ENCODE measurements around the gene SOCS1. TPM values are rescaled to one million over a fixed set of nuclear protein-coding genes. Genes with fewer than 3 reads are reported as not detected.

SOCS1 gene
- total RNA-seq, 4 donors from 2014 or later = 3.8 to 11.1 (median 6.1) TPM

DNA sequence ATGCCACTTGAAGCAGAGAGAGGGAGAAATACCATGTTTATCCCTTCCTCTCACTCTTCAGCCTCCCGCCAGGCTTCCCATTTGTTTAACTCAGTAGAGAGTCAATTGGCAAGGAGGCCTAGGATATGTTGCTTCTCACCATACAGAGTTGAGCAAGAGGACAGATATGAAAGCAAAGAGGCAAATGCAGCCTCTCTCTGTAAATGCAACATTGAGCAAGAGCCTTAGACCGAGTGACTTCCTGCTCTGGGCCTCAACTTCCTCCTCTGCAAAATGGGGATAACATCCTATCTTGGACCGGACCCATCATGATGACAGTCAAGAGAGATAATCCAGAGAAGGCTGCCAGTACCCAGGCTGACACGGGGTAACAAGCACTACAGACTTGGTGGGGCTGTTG is 36.8 kb downstream of the SOCS1 start:
- H3K36me3 ChIP-seq = no peaks in the 10 kb centered on the region

DNA sequence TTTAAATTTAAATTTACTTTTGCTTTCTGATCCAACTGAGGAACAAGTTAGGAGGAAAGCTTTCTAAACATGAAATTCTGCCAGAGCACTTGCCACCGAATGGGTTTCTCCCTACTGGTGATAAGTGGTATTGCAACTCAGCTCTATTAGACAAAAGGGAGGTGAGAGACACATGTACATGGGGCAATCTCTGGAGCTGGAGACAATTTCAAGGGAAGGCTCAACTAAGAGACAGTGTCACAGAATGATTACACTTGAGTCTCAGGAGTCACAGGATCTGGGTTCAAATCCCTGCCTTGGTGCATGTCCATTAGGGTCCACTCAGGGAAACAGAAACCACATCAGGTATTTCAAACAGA is 37.4 kb downstream of the SOCS1 start:
- 73% methylated on average over 1 of the region's 1 CpG for WGBS
- TF ChIP-seq, protein P1, sequence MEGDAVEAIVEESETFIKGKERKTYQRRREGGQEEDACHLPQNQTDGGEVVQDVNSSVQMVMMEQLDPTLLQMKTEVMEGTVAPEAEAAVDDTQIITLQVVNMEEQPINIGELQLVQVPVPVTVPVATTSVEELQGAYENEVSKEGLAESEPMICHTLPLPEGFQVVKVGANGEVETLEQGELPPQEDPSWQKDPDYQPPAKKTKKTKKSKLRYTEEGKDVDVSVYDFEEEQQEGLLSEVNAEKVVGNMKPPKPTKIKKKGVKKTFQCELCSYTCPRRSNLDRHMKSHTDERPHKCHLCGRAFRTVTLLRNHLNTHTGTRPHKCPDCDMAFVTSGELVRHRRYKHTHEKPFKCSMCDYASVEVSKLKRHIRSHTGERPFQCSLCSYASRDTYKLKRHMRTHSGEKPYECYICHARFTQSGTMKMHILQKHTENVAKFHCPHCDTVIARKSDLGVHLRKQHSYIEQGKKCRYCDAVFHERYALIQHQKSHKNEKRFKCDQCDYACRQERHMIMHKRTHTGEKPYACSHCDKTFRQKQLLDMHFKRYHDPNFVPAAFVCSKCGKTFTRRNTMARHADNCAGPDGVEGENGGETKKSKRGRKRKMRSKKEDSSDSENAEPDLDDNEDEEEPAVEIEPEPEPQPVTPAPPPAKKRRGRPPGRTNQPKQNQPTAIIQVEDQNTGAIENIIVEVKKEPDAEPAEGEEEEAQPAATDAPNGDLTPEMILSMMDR (IDR thresholded peaks at IDR 0.05) = peak in 1 of 3 experiments; percentile 39
- no peak for TF ChIP-seq POLR2A (IDR thresholded peaks at IDR 0.05; ENCODE audit: low read depth)
- H3K4me1 ChIP-seq = peaks cover 0 to 4% (median 0%) of the 10 kb centered on the region in 4 donors
- no peak overlapping the region for H3K27ac ChIP-seq (replicated peaks in 1 of 4)
- peaks cover 0 to 1% (median 0%) of the 10 kb centered on the region in 4 donors for H3K27me3 ChIP-seq
- DNase-seq (ENCODE audit: extremely low spot score) = no peak
- peaks cover 0 to 32% (median 27%) of the 10 kb centered on the region in 4 donors for H3K9me3 ChIP-seq
- H3K36me3 ChIP-seq = no peaks in the 10 kb centered on the region
- no peak overlapping the region for H3K4me3 ChIP-seq
- intact Hi-C loops (cut with DNase I) = no loop called here

More for the DNA sequence above, 36.8 kb downstream of the SOCS1 start:
- peaks cover 0 to 32% (median 27%) of the 10 kb centered on the region in 4 donors for H3K9me3 ChIP-seq
- H3K27me3 ChIP-seq = no peaks in the 10 kb centered on the region
- H3K27ac ChIP-seq (replicated peaks in 1 of 4) = no peak overlapping the region
- H3K4me3 ChIP-seq = no peak overlapping the region
- intact Hi-C loops (cut with DNase I) = no loop called here
- WGBS = 85% methylated on average over 4 of the region's 4 CpGs
- TF ChIP-seq POLR2AphosphoS5 (IDR thresholded peaks at IDR 0.05) = no peak
- no peak for TF ChIP-seq POLR2A (IDR thresholded peaks at IDR 0.05; ENCODE audit: low read depth)
- TF ChIP-seq EP300 (IDR thresholded peaks at IDR 0.05) = no peak
- TF ChIP-seq, protein P1 (IDR thresholded peaks at IDR 0.05) = no peak
- no peak for DNase-seq (ENCODE audit: extremely low spot score)
- peaks cover 0 to 10% (median 5%) of the 10 kb centered on the region in 4 donors for H3K4me1 ChIP-seq

DNA sequence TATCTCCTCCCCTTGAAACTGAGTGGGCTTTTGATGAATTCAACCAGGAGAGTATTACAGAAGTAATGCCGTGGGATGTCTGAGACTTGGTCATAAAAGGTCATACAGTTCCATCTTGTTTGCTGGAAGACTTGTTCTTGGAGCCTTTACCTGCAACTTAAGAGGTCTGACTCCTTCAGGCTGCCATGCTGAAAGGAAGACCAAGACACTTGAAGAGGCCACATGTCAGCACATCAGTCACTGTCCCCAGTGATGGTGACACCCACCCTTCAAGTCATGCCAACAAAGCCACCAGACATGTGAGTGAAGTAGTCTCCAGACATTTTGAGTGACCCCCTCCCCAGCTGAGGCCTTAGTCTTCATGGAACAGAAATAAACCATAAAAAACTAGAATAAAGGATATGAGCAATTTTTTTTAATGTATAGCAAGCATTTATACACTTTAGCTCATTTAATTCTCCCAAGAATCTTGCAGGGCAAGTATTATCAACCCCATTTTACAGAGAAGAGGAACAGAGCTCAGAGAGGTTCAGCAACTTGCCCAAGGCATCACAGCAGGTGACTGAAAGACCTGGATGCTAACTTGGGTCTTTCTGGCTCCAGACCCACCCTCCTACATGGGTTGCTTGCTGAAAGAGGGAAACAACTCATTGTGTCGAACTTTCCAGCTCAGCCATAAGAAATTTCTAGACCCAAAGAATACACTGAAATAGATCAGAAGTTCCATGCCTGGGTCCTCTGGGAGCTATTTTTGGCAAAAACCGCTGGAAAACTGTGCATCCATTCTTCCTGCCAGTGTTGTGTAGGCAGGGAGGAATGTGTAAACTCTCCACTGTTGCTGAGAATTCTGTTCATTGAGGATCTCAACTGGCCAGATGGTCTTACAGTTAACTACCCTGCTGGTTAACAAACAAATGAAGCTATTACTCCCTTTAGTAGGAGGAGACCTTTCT is 38.1 kb downstream of the SOCS1 start:
- TF ChIP-seq POLR2AphosphoS5 (IDR thresholded peaks at IDR 0.05) (no peak), POLR2A (IDR thresholded peaks at IDR 0.05; ENCODE audit: low read depth) (no peak), EP300 (IDR thresholded peaks at IDR 0.05) (no peak)
- TF ChIP-seq, protein P1 (IDR thresholded peaks at IDR 0.05) = no peak
- Histone ChIP-seq H3K27me3 (peaks cover 0 to 7% (median 0%) of the 10 kb centered on the region in 4 donors), H3K9me3 (peaks cover 0 to 34% (median 27%) of the 10 kb centered on the region in 4 donors), H3K4me1 (no peaks in the 10 kb centered on the region), H3K27ac (replicated peaks in 1 of 4) (no peak overlapping the region), H3K4me3 (no peak overlapping the region), H3K36me3 (no peaks in the 10 kb centered on the region)
- no peak for DNase-seq (ENCODE audit: extremely low spot score)
- intact Hi-C loops (cut with DNase I) = no loop called here
- WGBS = 55% methylated on average over 3 of the region's 3 CpGs

DNA sequence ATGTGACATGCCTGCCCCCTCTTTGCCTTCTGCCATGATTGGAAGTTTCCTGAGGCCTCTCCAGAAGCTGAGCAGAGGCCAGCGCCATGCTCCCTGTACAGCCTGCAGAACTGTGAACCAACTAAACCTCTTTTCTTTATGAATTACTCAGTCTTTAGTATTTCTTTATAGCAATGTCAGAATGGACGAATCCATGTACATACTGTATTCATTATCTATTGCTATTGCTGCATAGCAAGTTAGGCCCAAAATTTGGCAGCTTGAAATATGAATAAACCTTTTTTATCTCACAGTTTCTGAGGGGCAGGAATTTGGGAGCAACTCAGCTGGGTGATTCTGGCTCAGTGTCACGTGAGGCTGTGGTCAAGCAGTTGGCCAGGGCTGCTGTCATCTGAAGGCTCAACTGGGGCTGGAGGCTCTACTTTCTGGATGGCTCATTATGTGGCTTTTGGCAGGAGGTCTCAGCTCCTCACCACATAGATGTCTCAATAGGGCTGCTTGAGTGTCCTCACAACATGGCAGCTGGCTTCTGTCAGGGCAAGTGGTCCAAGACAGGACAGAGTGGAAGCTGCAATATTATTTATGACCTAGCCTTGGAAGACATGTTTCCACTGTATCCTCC is 40.0 kb downstream of the SOCS1 start:
- 90% methylated on average over 3 of the region's 3 CpGs for WGBS
- Histone ChIP-seq H3K36me3 (no peaks in the 10 kb centered on the region), H3K4me1 (no peaks in the 10 kb centered on the region), H3K4me3 (no peak overlapping the region), H3K9me3 (peaks cover 0 to 37% (median 27%) of the 10 kb centered on the region in 4 donors), H3K27me3 (peaks cover 0 to 25% (median 0%) of the 10 kb centered on the region in 4 donors), H3K27ac (replicated peaks in 1 of 4) (no peak overlapping the region)
- TF ChIP-seq, protein P1 (IDR thresholded peaks at IDR 0.05) = no peak
- TF ChIP-seq POLR2AphosphoS5 (IDR thresholded peaks at IDR 0.05) = no peak
- TF ChIP-seq POLR2A (IDR thresholded peaks at IDR 0.05; ENCODE audit: low read depth) = no peak
- no peak for TF ChIP-seq EP300 (IDR thresholded peaks at IDR 0.05)
- DNase-seq (ENCODE audit: extremely low spot score) = no peak
- intact Hi-C loops (cut with DNase I) = no loop called here
